Suprapubic skin (tissue), 4 donors: ENCODE measurements around the gene MRPL27. TPM values are rescaled to one million over a fixed set of nuclear protein-coding genes. Genes with fewer than 3 reads are reported as not detected.
"Not testable (repeated sequence)": the region's sequence is repeated elsewhere in the genome, so short reads cannot be mapped to it uniquely, and the experiment has no call there.

ENCODE experiments used
- DNase-seq, 2 donors: peaks; one replicate each; pipeline ENCODE4 v3.0.0-alpha.2; 2019; ENCODE audit warnings: low spot score in 2 of 2
- H3K27ac ChIP-seq: fragments of 200-600 bp; sonication (generic); one replicate; pipeline ENCODE4 v1.5.1; 2019
- H3K27me3 ChIP-seq: fragments of 200-600 bp; sonication (generic); one replicate; pipeline ENCODE4 v1.5.1; 2019
- H3K36me3 ChIP-seq: fragments of 200-600 bp; sonication (generic); one replicate; pipeline ENCODE4 v1.5.1; 2019
- H3K4me1 ChIP-seq: fragments of 200-600 bp; sonication (generic); one replicate; pipeline ENCODE4 v1.5.1; 2019
- H3K4me3 ChIP-seq: fragments of 200-600 bp; sonication (generic); one replicate; pipeline ENCODE4 v1.5.1; 2019; ENCODE audit warnings: mild to moderate bottlenecking
- H3K9me3 ChIP-seq: fragments of 200-600 bp; sonication (generic); one replicate; pipeline ENCODE4 v1.5.1; 2019
- CTCF ChIP-seq, 2 donors: fragments of 200-600 bp in 1 of 2; fragments of 450-650 bp in 1 of 2; sonication (generic) in 1 of 2; IDR thresholded peaks; one replicate each; pipeline ENCODE4 v1.5.1; 2016 to 2019; ENCODE audit warnings: antibody characterized with exemption in 2 of 2, mild to moderate bottlenecking in 1 of 2, moderate library complexity in 1 of 2
- EP300 ChIP-seq: sonication (generic); formaldehyde crosslinking; IDR thresholded peaks from one replicate; pipeline ENCODE4 v1.6.1; 2017; ENCODE audit warnings: antibody characterized with exemption
- POLR2A ChIP-seq, 2 donors: fragments of 450-650 bp; IDR thresholded peaks; one replicate each; pipeline ENCODE4 v1.6.1; 2017; ENCODE audit warnings: antibody characterized with exemption in 2 of 2, mild to moderate bottlenecking in 2 of 2, moderate library complexity in 2 of 2
- POLR2AphosphoS5 ChIP-seq, 3 donors: sonication (generic); formaldehyde crosslinking; IDR thresholded peaks; one replicate each; pipeline ENCODE4 v1.6.1; 2017; ENCODE audit warnings: antibody characterized with exemption in 3 of 3
- WGBS: methylation state at CpG from one replicate; pipeline ENCODE4 v1.1.5; 2018; 5-methylcytosine and 5-hydroxymethylcytosine counted together
- total RNA-seq, 4 donors: library from RNA; depleted of rRNA; stranded (reverse); fragments of >200 nt; gene quantifications; one replicate each; pipeline ENCODE4 v1.1.0, GENCODE V29; 2016

MRPL27 gene
- total RNA-seq, 4 donors from 2014 or later: 60.3 to 87.7 (median 65.3) TPM

GRCh38 chr17:50414808-50415207, 41.8 kb upstream of the MRPL27 start:
- 80% methylated on average over 3 of the region's 3 CpGs for WGBS
- no peaks in the 10 kb centered on the region for H3K9me3 ChIP-seq
- no peak overlapping the region for H3K4me3 ChIP-seq
- no peaks in the 10 kb centered on the region for H3K27me3 ChIP-seq
- H3K36me3 ChIP-seq: no peaks in the 10 kb centered on the region
- H3K27ac ChIP-seq: no peak overlapping the region
- TF ChIP-seq POLR2A (IDR thresholded peaks at IDR 0.05) (no peak), CTCF (IDR thresholded peaks at IDR 0.05) (no peak), POLR2AphosphoS5 (IDR thresholded peaks at IDR 0.05) (no peak), EP300 (no peak)
- no peaks in the 10 kb centered on the region for H3K4me1 ChIP-seq
- DNase-seq: no peak

GRCh38 chr17:50412188-50412732, 39.3 kb upstream of the MRPL27 start:
- Histone ChIP-seq H3K27ac (no peak overlapping the region), H3K4me1 (no peaks in the 10 kb centered on the region), H3K27me3 (no peaks in the 10 kb centered on the region), H3K9me3 (no peaks in the 10 kb centered on the region), H3K4me3 (no peak overlapping the region), H3K36me3 (no peaks in the 10 kb centered on the region)
- 84% methylated on average over 4 of the region's 4 CpGs for WGBS
- TF ChIP-seq CTCF (IDR thresholded peaks at IDR 0.05): no peak
- no peak for DNase-seq

GRCh38 chr17:50407921-50408320, 34.9 kb upstream of the MRPL27 start:
- no peak for DNase-seq
- Histone ChIP-seq H3K36me3 (no peaks in the 10 kb centered on the region), H3K27ac (no peak overlapping the region), H3K4me3 (no peak overlapping the region), H3K27me3 (no peaks in the 10 kb centered on the region), H3K9me3 (no peaks in the 10 kb centered on the region), H3K4me1 (no peaks in the 10 kb centered on the region)
- 97% methylated on average over 4 of the region's 4 CpGs for WGBS
- TF ChIP-seq EP300: no peak
- no peak for TF ChIP-seq CTCF (IDR thresholded peaks at IDR 0.05)
- no peak for TF ChIP-seq POLR2A (IDR thresholded peaks at IDR 0.05)
- no peak for TF ChIP-seq POLR2AphosphoS5 (IDR thresholded peaks at IDR 0.05)

GRCh38 chr17:50406578-50406977, 33.6 kb upstream of the MRPL27 start:
- Histone ChIP-seq H3K27ac (no peak overlapping the region), H3K27me3 (no peaks in the 10 kb centered on the region), H3K9me3 (no peaks in the 10 kb centered on the region), H3K36me3 (no peaks in the 10 kb centered on the region), H3K4me3 (no peak overlapping the region), H3K4me1 (no peaks in the 10 kb centered on the region)
- TF ChIP-seq POLR2AphosphoS5 (IDR thresholded peaks at IDR 0.05): no peak
- no peak for TF ChIP-seq POLR2A (IDR thresholded peaks at IDR 0.05)
- TF ChIP-seq EP300: no peak
- TF ChIP-seq CTCF (IDR thresholded peaks at IDR 0.05): no peak
- DNase-seq: no peak
- WGBS: 79% methylated on average over 5 of the region's 5 CpGs

GRCh38 chr17:50405351-50405750, 32.4 kb upstream of the MRPL27 start:
- not testable (repeated sequence) for H3K27me3 ChIP-seq, H3K36me3 ChIP-seq, DNase-seq, H3K9me3 ChIP-seq, H3K27ac ChIP-seq, H3K4me1 ChIP-seq, H3K4me3 ChIP-seq
- 94% methylated on average over 4 of the region's 4 CpGs for WGBS

GRCh38 chr17:50399591-50399990, 26.6 kb upstream of the MRPL27 start:
- 97% methylated on average over 8 of the region's 8 CpGs for WGBS
- not testable (repeated sequence) for H3K27ac ChIP-seq, H3K36me3 ChIP-seq, H3K9me3 ChIP-seq, DNase-seq, H3K27me3 ChIP-seq, H3K4me3 ChIP-seq
- H3K4me1 ChIP-seq: peaks cover 28% of the 10 kb centered on the region

- not testable (repeated sequence) for H3K4me3 ChIP-seq, H3K27me3 ChIP-seq, DNase-seq, H3K9me3 ChIP-seq, H3K27ac ChIP-seq, H3K36me3 ChIP-seq
- WGBS: 93% methylated on average over 3 of the region's 3 CpGs
- H3K4me1 ChIP-seq: peaks cover 28% of the 10 kb centered on the region
Observed at GRCh38 chr17:50398672-50399071, 25.7 kb upstream of the MRPL27 start.
